Smooth muscle cell (in vitro differentiated cells): ENCODE measurements around the gene RUNX3. TPM values are rescaled to one million over a fixed set of nuclear protein-coding genes. Genes with fewer than 3 reads are reported as not detected.

Source experiments
- DNase-seq: peaks from one replicate; lab custom pipeline; 2025; ENCODE audit not compliant: unreplicated experiment; lab: John Stamatoyannopoulos, UW
- H2AFZ ChIP-seq: fragments of 200-600 bp; sonication (generic); 2 replicates; pipeline ENCODE4 v1.6.0; 2016; ENCODE audit warnings: antibody characterized with exemption, low read depth, mild to moderate bottlenecking
- H3F3A ChIP-seq: fragments of 200-600 bp; sonication (generic); 2 replicates; pipeline ENCODE4 v1.6.0; 2017; ENCODE audit warnings: antibody characterized with exemption, low read depth
- H3K27ac ChIP-seq: fragments of 200-600 bp; sonication (generic); 2 replicates; pipeline ENCODE4 v1.5.1; 2016; ENCODE audit warnings: low read depth, mild to moderate bottlenecking
- H3K27me3 ChIP-seq: fragments of 200-600 bp; sonication (generic); 2 replicates; pipeline ENCODE4 v1.6.1; 2016; ENCODE audit warnings: low read depth, mild to moderate bottlenecking
- H3K36me3 ChIP-seq: fragments of 200-600 bp; sonication (generic); 2 replicates; pipeline ENCODE4 v1.5.1; 2016; ENCODE audit warnings: low read depth
- H3K4me1 ChIP-seq: fragments of 200-600 bp; sonication (generic); 2 replicates; pipeline ENCODE4 v1.5.1; 2016; ENCODE audit warnings: low read depth
- H3K4me2 ChIP-seq: fragments of 200-600 bp; sonication (generic); 2 replicates; pipeline ENCODE4 v1.6.0; 2016; ENCODE audit warnings: mild to moderate bottlenecking
- H3K4me3 ChIP-seq: fragments of 200-600 bp; sonication (generic); 2 replicates; pipeline ENCODE4 v1.5.1; 2016; ENCODE audit warnings: mild to moderate bottlenecking
- H3K79me2 ChIP-seq: fragments of 200-600 bp; sonication (generic); 2 replicates; pipeline ENCODE4 v1.6.0; 2016; ENCODE audit warnings: low read depth, mild to moderate bottlenecking
- H3K9ac ChIP-seq: fragments of 200-600 bp; sonication (generic); 2 replicates; pipeline ENCODE4 v1.6.0; 2016; ENCODE audit warnings: low read depth
- H3K9me3 ChIP-seq: fragments of 200-600 bp; sonication (generic); replicated peaks from 2 replicates; pipeline ENCODE4 v1.5.1; 2016; ENCODE audit warnings: low read depth
- H4K20me1 ChIP-seq: fragments of 200-600 bp; sonication (generic); 2 replicates; pipeline ENCODE4 v1.6.0; 2016; ENCODE audit warnings: low read depth
- CTCF ChIP-seq: fragments of 200-600 bp; sonication (generic); IDR thresholded peaks from 2 replicates; pipeline ENCODE4 v1.5.1; 2017; ENCODE audit warnings: borderline replicate concordance, mild to moderate bottlenecking, antibody characterized with exemption; ENCODE audit not compliant: insufficient read depth, poor library complexity, severe bottlenecking
- WGBS: methylation state at CpG from one replicate; pipeline ENCODE4 v1.1.7; 2016; ENCODE audit warnings: low lambda C conversion rate; 5-methylcytosine and 5-hydroxymethylcytosine counted together
- polyA plus RNA-seq: library from polyadenylated mRNA; unstranded; fragments of >200 nt; fragmentation: Nextera tagmentation; extraction: Ambion mirVana; gene quantifications from 2 replicates; pipeline ENCODE4 v1.2.1, GENCODE V29; 2016
- total RNA-seq: library from RNA; depleted of rRNA; stranded (reverse); fragments of >200 nt; gene quantifications from 2 replicates; pipeline ENCODE4 v1.2.3, GENCODE V29; 2014

The RUNX3 gene
- total and polyA plus RNA-seq, 2 experiments from 2014 or later = 4.5 to 8.2 TPM

- Histone ChIP-seq H3K27me3 (peaks cover 6% of the 10 kb centered on the region), H3K9ac (no peak overlapping the region), H3F3A (no peaks in the 10 kb centered on the region), H3K79me2 (no peaks in the 10 kb centered on the region), H3K4me1 (peaks cover 6% of the 10 kb centered on the region), H3K36me3 (no peaks in the 10 kb centered on the region), H2AFZ (no peak overlapping the region), H3K4me2 (no peak overlapping the region), H3K4me3 (no peak overlapping the region), H3K9me3 (no peaks in the 10 kb centered on the region), H4K20me1 (peaks cover 65% of the 10 kb centered on the region), H3K27ac (no peak overlapping the region)
- no peak for DNase-seq
- no peak for TF ChIP-seq CTCF
- WGBS = 94% methylated on average over 17 of the region's 17 CpGs
These were observed 11.0 kb downstream of the RUNX3 start for GRCh38 chr1:24918995-24919605.

- Histone ChIP-seq H3K4me3 (no peak overlapping the region), H3F3A (no peaks in the 10 kb centered on the region), H3K27ac (no peak overlapping the region), H3K27me3 (peaks cover 6% of the 10 kb centered on the region), H4K20me1 (peaks cover 65% of the 10 kb centered on the region), H3K9me3 (no peaks in the 10 kb centered on the region), H3K79me2 (no peaks in the 10 kb centered on the region), H3K4me1 (peaks cover 7% of the 10 kb centered on the region), H3K4me2 (no peak overlapping the region), H3K9ac (no peak overlapping the region), H3K36me3 (no peaks in the 10 kb centered on the region), H2AFZ (no peak overlapping the region)
- DNase-seq = no peak
- no peak for TF ChIP-seq CTCF
- 93% methylated on average over 2 of the region's 2 CpGs for WGBS
These were observed 11.7 kb downstream of the RUNX3 start for GRCh38 chr1:24918370-24918769.

GRCh38 chr1:24917327-24918074 is 12.6 kb downstream of the RUNX3 start:
- H3K4me2 ChIP-seq = no peak overlapping the region
- H3K27me3 ChIP-seq = peaks cover 6% of the 10 kb centered on the region
- peaks cover 7% of the 10 kb centered on the region for H3K4me1 ChIP-seq
- no peaks in the 10 kb centered on the region for H3K79me2 ChIP-seq
- H3K9ac ChIP-seq = no peak overlapping the region
- no peak overlapping the region for H2AFZ ChIP-seq
- no peak overlapping the region for H3K4me3 ChIP-seq
- no peaks in the 10 kb centered on the region for H3K9me3 ChIP-seq
- no peaks in the 10 kb centered on the region for H3F3A ChIP-seq
- no peaks in the 10 kb centered on the region for H3K36me3 ChIP-seq
- WGBS = 94% methylated on average over 16 of the region's 16 CpGs
- H3K27ac ChIP-seq = no peak overlapping the region
- TF ChIP-seq CTCF = no peak
- DNase-seq = no peak
- peaks cover 67% of the 10 kb centered on the region for H4K20me1 ChIP-seq
